Daoy (cell line): ENCODE measurements around the gene WDR88. TPM values are rescaled to one million over a fixed set of nuclear protein-coding genes. Genes with fewer than 3 reads are reported as not detected.
"Not testable (repeated sequence)": the region's sequence is repeated elsewhere in the genome, so short reads cannot be mapped to it uniquely, and the experiment has no call there.

ENCODE experiments used
- DNase-seq: peaks from one replicate; pipeline ENCODE4 v3.0.0-alpha.2; 2015; ENCODE audit warnings: low read depth
- total RNA-seq: library from RNA; depleted of rRNA; stranded (reverse); fragments of >200 nt; shearing (Covaris generic); gene quantifications from 2 replicates; pipeline ENCODE4 v1.2.3, GENCODE V29; 2014

Gene WDR88
- total RNA-seq, 1 experiment from 2014 or later = not detected

DNA sequence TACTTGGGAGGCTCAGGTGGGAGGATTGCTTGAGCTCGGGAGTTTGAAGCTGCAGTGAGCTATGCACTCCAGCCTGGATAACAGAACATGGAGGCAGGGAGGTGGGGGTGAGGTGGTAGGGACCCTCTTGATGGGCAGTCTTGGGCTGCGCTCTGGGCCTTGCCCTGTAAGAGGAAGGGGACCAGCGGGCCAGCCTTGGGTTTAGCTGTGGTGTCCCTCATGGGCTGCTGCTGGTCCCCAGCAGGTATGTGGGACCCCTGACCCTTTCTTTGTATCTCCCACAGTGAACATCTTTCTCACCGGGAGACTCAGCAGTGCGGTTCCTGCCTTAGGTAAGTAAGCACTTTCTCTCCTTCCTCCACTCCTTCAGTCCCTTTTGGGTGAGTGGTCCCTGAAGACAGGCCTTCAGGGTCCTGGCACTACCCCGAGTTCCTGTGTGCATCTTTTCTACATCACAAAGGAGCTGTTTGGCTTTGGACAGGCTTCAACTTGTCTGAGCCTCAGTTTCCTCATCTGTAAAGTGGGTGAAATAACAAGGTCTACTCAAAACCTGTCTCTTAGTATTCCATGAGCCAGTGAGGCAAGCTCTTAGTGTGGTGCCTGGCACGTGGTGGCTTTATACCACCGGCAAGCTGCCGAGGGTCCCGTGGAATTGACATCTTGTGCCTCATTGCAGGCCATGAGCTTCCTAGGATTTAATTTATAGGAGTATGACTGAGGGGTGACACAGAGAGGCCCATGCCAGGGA lies 64.7 kb downstream of the WDR88 start:
- no peak for DNase-seq

DNA sequence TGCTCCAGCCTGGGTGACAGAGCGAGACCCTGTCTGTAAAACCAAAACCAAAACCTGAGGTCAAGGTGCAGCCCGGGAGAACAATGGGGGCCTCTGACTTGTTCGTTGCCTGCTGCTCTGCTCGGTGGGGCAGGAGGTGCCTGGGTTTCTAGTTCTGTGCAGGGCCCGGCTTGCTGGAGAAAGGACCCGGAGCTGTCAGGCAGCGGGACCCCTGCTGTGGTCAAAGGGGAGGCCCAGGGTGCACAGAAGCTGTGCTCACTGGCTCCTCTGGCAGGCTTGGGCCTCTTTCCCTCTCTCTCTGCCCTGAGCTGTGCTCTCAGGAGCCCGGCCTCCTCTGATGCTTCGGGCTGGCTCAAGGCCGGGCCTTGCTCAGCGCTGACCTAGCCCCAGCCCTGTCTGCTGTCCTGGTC lies 65.7 kb downstream of the WDR88 start:
- DNase-seq = no peak

GRCh38 chr19:33198169-33198568 lies 66.3 kb downstream of the WDR88 start:
- no peak for DNase-seq

GRCh38 chr19:33199441-33200265 lies 67.7 kb downstream of the WDR88 start:
- peak; percentile 49 for DNase-seq

DNA sequence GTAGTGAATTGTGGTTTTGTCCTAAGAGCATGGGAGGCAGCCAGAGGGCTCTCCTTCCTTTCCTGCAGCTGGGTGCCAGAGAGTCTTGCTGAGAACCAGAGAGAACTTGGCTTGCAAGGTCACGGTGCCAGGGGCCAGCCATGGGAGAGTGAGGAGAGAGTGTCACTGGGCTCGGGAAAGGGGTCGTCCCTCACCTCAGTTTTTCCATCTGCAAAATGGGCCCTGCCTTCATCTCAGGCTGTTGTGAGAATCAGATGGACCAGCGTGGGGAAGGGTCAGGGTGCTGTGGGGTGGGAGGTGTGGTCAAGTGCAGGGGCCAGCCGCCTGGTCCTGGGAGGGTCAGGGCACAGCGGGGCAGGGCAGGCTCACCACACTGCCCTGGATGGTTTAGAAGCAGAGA lies 69.6 kb downstream of the WDR88 start:
- no peak for DNase-seq

DNA sequence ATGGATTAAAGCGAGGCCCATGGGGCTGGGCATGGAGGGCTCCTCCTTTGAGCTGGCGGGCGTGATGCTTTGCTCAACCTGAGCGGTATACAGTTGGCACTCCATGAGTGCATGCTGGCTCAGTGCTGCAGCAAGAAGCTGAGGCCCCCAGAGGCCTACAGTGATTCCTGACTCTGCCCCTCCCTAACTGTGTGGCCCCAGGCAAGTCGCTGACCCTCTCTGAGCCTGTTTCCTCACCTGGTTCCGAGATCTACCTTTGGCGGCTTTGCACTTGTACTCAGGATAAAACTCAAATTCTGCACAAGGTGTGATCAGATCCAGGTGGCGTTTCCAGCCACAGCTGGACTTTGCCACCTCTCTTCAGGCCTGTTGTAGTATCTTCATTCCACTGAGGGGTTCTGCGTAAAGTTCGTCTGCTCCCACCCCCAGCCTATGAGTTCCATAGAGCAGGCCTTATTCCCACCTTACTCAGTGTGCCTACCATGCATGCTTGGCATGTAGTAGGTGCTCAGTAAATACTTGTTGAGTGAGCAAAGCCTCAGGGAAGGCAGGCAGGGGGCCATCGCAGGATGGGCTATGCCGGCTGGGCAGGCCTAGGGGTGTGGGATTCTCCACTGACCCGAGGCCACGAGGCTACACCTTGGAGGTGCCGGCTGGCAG lies 70.1 kb downstream of the WDR88 start:
- no peak for DNase-seq

- DNase-seq = no peak
These were observed 70.9 kb downstream of the WDR88 start for GRCh38 chr19:33202546-33203507.

DNA sequence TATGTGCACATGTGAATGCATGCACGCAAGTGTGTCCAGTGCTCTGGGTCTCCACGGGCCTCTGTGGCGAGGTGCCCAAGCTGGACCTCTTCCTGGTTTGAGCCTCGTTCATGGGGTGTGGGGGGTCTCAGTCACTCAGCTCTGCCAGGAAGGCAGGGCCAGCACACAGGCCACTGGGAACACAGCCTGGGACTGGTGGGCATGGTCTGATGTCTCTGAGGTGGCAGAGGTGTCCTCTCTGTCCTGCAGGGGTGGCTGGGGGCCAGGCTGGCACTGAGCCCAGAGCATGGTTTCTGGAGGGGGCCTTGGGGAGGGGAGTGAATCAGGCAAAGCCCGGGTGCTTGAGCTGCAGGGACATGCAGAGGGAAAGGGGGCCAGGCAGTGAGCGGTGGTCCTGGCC lies 71.6 kb downstream of the WDR88 start:
- no peak for DNase-seq

- no peak for DNase-seq
These were observed 72.4 kb downstream of the WDR88 start for GRCh38 chr19:33204136-33204973.

DNA sequence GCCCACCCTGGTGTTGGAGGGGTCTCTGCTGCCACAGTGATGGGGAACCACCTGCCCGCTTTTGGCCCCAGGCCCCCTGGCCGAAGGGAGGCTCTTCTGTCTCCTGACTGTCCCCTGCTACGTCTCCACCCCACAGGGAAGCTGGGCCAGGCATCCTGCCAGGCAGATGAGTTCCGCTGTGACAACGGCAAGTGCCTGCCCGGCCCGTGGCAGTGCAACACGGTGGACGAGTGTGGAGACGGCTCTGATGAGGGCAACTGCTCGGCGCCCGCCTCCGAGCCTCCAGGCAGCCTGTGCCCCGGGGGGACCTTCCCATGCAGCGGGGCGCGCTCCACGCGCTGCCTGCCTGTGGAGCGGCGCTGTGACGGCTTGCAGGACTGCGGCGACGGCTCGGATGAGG lies 73.2 kb downstream of the WDR88 start:
- no peak for DNase-seq

- DNase-seq = no peak
These were observed 73.8 kb downstream of the WDR88 start for GRCh38 chr19:33205531-33206260.

GRCh38 chr19:33206261-33207039 lies 74.5 kb downstream of the WDR88 start:
- no peak for DNase-seq

- no peak for DNase-seq
These were observed 75.2 kb downstream of the WDR88 start for GRCh38 chr19:33207040-33207620.

DNA sequence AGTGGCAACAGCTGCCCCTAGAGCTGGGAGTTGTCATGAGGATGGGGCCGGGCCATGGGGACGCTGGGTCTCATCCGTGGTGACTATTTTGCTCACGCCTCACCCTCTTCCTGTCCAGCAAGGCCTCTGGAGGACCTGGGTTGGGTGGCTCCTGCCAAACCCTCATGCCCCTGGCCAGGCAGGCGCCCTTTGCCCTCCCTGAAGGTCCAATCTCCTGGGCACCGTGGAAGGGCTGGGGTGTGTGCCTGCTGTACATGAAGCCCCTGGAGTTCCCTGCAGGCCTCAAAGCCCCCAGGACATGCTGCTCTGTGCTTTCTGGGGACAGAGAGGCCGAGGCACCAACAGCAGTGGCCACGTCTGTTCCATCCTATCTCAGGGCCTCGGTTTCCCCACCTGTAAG lies 76.0 kb downstream of the WDR88 start:
- DNase-seq = no peak

GRCh38 chr19:33208371-33208895 lies 76.5 kb downstream of the WDR88 start:
- no peak for DNase-seq

GRCh38 chr19:33208904-33209849 lies 77.3 kb downstream of the WDR88 start:
- no peak for DNase-seq

- not testable (repeated sequence) for DNase-seq
These were observed 77.9 kb downstream of the WDR88 start for GRCh38 chr19:33209850-33210230.
